GM20431 (cell line): ENCODE results near the gene DNASE1L3.

Experiments used
- in situ Hi-C: fragments of 300-500 bp; cut with MseI, MboI; formaldehyde crosslinking; loops from one replicate; pipeline ENCODE4 v1.15.0; 2020; ENCODE audit warnings: low sequenced_read_pairs; ENCODE audit not compliant: unreplicated experiment

Gene DNASE1L3

DNA sequence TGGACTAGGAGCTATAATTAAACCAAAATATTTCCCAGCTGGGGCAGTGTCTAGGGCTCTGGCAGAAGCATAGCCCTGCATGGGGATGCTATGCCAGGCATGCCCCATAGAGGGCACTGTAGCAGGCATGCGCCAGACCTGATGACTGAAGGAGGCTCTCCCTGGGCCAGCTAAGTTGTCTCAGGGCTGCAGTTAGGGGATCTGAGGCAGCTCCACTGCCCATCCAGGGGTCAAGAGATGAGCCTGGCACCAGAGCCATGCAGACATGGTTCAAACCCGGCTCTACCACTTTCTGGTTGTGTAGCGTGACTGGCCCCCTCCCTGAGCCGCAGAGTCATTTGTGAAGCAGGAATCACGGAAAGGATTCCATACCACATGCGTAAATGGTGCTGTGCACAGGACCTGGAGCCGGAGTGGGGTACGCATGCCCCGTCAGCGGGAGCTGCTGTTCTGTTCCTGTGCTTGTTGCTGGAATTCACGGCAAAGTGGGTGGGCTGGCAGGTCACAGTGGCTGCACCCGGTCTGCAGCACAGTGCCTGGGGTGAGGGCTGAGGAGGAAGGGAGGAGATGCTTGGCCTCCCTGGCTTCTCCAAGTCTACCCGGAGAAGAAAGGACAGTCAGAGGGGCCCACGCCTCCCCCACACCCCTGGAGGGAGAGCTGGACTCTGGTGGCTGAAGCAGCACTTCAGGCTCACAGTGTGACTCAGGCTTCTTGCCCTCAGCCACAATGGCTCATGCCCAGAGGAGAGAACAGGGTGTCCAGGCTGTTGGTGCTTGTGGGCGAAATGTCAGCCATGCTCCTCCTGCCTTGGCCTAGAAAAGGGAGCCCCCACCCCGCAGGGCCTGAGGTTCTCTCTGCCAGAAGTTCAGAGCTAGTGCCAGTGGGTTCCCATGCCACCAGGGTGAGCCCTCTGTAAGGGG, 43.1 kb downstream of the DNASE1L3 start:
- in situ Hi-C loops = no loop called here

- in situ Hi-C loops = no loop called here
Measured at GRCh38 chr3:58164906-58165821, 45.6 kb downstream of the DNASE1L3 start.

GRCh38 chr3:58164199-58164879, 46.4 kb downstream of the DNASE1L3 start:
- in situ Hi-C loops = no loop called here

DNA sequence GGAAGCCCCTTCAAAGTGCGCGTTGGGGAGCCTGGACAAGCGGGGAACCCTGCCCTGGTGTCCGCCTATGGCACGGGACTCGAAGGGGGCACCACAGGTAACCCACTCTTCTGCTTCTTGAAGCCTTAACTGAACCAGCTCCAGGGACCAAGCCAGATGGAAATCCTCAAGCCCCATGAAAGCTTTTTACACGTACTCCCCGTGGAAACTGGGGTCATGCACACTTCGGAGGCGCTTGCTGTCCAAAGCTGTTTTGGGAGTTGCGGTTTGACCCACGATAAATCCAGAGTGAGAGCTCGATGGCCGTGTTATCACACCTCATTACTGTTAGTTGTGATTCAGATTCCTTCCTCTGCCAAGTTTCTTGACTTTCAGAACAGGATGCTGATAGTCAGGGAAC, 47.5 kb downstream of the DNASE1L3 start:
- in situ Hi-C loops = no loop called here

DNA sequence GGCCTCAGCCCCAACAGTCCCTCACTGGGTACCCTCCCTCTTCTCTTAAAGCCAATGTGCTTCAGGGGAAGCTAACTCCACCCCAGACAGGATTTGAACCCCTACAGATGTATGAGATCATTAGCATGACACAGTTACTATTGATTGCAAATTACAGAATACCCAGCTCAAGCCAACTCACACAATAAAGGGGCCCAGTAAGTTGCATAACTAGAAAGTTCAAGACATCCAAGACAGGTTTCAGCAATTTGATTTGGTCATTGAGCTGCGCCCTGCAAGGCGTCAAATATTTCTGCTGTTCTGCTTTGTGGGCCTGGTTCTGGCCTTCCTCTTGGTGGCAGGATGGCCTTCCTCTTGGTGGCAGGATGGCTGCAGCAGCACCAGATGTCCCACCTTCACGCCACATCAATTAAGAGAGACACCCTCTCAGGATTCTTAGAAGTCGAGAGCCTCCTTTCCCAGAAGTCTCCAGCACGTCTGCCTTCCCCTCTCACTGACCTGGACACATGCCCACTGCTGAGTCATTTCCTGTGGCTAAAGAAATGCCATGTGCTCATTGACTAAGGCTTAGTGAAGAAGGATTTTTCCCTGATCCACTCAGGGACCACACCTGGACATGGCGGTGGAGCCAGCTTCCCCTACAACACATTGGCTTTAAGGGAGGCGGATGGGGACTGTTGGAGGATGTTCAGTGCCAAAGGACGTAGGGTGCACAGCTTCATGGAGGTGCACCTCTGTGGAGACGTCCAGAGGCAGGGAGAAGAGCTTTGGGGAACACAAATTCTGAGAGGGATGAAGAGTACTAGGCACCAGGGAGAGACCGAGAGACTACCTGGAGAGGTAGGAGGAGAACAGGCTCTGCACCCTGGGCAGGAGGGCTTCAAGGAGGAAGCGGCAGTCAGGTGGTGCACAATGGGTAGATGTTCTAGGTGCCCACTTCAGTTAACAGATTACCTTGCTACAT, 49.1 kb downstream of the DNASE1L3 start:
- in situ Hi-C loops = no loop called here

DNA sequence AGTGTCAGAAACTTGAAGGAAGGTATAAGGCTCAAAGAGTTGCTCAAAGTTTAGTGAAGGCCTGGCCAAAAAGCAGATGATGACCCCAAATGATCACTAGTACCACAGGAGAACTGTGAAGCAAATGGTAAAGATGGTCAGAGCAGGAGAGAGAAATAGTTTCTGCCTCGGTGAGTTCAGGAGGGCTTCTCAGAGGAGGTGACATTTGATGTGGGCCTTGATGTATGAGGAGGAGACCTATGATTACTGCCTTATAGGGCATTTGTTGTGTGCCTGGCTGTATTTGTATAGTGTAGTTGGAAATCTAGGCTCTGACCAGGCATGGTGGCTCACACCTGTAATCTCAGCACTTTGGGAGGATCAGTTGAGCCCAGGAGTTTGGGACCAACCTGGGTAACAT, 50.4 kb downstream of the DNASE1L3 start:
- in situ Hi-C loops = no loop called here

GRCh38 chr3:58158442-58159153, 52.2 kb downstream of the DNASE1L3 start:
- in situ Hi-C loops = no loop called here

DNA sequence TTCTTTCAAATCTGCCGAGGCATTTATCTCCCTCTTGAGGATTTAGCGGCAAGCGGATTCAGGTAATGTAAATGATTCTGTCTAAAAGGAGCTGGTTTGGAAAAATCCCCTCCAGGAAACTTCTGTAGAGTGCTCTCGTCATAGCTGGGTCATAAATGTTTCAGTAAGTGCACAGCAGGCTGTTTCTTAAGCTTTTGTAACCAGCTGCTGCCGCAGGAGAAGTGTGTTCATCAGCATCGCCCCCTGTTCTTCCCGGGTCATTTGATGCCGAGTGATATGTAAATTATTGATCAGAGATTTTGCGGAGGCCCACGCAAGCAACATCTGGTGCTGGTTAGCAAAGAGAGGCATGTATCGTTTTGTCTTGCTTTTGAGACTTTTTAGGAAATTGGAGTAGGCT, 53.1 kb downstream of the DNASE1L3 start:
- in situ Hi-C loops = no loop called here

DNA sequence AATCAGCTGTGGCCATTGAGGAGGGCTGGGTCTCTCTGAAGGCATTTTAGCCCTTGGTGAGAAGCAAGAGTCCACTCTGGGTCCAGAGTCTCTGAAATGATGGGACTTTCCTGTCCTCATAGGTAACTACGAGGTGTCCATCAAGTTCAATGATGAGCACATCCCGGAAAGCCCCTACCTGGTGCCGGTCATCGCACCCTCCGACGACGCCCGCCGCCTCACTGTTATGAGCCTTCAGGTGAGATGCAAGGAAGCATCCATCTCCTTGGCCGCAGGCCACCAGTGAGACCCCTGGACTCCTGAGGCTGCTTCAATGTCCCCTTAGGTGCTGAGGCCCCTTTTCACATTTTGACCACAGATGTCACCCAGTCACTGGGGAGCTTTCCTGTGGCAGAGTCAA, 54.9 kb downstream of the DNASE1L3 start:
- in situ Hi-C loops = no loop called here

DNA sequence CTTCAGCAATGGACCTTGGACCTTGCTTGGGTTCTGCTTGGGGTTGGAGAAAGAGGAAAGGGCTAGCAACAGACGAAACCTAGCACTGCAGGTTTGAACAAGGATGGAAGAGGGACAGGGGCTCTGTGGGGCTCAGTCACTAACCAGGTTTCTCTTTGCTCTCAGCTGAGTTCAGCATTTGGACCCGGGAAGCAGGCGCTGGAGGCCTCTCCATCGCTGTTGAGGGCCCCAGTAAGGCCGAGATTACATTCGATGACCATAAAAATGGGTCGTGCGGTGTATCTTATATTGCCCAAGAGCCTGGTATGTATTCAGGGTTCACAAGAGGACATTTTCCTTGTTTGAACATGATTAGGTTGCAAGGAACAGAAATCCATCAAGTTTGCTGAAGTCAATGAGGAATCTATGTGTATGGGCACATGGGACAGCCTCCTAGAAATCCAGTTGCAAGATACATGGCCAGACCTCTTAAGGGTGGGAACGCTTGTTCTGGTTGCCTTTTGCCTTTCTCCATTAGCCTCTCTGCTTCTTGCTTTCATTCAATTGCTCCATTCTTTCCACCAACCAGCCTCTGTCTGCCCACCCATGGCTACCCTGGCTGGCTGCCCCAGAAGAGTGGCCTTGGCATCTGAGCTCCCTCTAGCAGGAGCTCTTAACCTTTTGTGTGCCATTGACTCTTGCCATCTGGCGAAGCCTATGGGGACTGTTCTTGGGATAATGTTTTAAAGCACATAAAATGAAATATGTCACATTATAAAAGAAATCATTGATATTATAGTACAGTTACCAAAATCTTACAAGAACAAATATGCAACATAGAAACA, 55.9 kb downstream of the DNASE1L3 start:
- in situ Hi-C loops = no loop called here

- in situ Hi-C loops = no loop called here
Measured at GRCh38 chr3:58153371-58153770, 57.4 kb downstream of the DNASE1L3 start.

- in situ Hi-C loops = no loop called here
Measured at GRCh38 chr3:58152225-58153015, 58.4 kb downstream of the DNASE1L3 start.

- in situ Hi-C loops = no loop called here
Measured at GRCh38 chr3:58151637-58152036, 59.1 kb downstream of the DNASE1L3 start.

DNA sequence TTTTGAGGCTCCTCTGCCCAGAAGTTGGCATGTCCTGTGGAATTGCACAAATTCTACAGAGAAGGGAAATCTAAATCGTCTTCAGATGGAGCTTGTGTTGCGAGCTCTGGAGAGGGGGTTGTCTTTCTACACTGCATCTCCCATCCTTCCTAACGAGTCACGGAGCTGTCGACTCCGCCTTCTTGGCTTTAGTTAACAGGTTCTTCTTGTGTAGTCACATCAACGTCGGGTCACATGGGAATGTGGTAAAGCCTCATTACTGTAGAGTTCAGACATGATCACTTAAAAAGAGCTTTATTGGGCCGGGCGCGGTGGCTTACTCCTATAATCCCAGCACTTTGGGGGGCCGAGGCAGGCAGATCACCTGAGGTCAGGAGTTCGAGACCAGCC, 60.0 kb downstream of the DNASE1L3 start:
- in situ Hi-C loops = no loop called here

DNA sequence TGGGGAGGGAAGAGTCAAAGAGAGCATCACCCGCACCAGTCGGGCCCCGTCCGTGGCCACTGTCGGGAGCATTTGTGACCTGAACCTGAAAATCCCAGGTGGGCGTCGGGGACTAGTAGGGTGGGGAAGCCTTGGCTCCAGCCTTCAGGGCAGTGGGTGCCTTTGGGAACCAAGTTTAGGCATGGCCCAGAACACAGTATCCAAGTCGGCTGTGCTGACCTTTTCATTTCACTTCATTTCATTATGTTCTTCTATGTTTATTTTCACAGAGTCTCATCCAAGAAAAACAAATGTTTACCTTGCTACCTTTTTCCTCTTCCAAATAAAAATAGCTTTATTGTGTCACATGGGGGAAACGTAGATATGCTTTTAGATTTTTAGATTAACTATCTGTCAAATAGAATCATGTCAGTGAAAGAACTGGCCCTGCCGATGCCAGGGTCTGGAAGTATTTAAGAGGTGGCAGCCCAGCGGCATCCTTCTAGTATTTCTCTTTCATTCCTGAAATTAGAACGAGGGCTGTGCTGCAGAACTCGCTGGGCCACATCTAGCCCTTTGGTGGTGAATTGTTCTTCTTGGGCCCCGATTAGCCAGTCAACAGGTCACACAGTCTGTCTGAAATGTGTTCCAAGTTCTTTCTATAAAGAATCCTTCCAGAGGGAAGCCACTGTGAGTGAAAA, 60.5 kb downstream of the DNASE1L3 start:
- in situ Hi-C loops = no loop called here

GRCh38 chr3:58148049-58148448, 62.7 kb downstream of the DNASE1L3 start:
- in situ Hi-C loops = no loop called here
